ENCODE measurements around the gene COTL1.

The COTL1 gene

GRCh38 chr16:84596161-84596560 lies 21.7 kb downstream of the COTL1 start:
- no peak for DNase-seq (ENCODE audit: low read depth)

GRCh38 chr16:84595052-84595481 lies 22.8 kb downstream of the COTL1 start:
- DNase-seq (ENCODE audit: low read depth): no peak

GRCh38 chr16:84594725-84595038 lies 23.2 kb downstream of the COTL1 start:
- DNase-seq (ENCODE audit: low read depth): no peak

- DNase-seq (ENCODE audit: low read depth): peak; percentile 73
These were observed 23.8 kb downstream of the COTL1 start for GRCh38 chr16:84593825-84594724.

- no peak for DNase-seq (ENCODE audit: low read depth)
These were observed 25.2 kb downstream of the COTL1 start for GRCh38 chr16:84592718-84593117.

GRCh38 chr16:84589975-84590719 lies 27.7 kb downstream of the COTL1 start:
- DNase-seq (ENCODE audit: low read depth): no peak

GRCh38 chr16:84588991-84589390 lies 28.9 kb downstream of the COTL1 start:
- DNase-seq (ENCODE audit: low read depth): no peak

GRCh38 chr16:84585886-84586285 lies 32.0 kb downstream of the COTL1 start:
- DNase-seq (ENCODE audit: low read depth): peak; percentile 36

GRCh38 chr16:84585467-84585866 lies 32.4 kb downstream of the COTL1 start:
- DNase-seq (ENCODE audit: low read depth): no peak

GRCh38 chr16:84584678-84585077 lies 33.2 kb downstream of the COTL1 start:
- DNase-seq (ENCODE audit: low read depth): no peak

- DNase-seq (ENCODE audit: low read depth): no peak
These were observed 33.9 kb downstream of the COTL1 start for GRCh38 chr16:84583995-84584394.

GRCh38 chr16:84582958-84583516 lies 34.8 kb downstream of the COTL1 start:
- peak; percentile 85 for DNase-seq (ENCODE audit: low read depth)

- DNase-seq (ENCODE audit: low read depth): no peak
These were observed 36.7 kb downstream of the COTL1 start for GRCh38 chr16:84581158-84581557.

GRCh38 chr16:84579936-84580335 lies 37.9 kb downstream of the COTL1 start:
- no peak for DNase-seq (ENCODE audit: low read depth)

- DNase-seq (ENCODE audit: low read depth): no peak
These were observed 39.2 kb downstream of the COTL1 start for GRCh38 chr16:84578538-84579126.

GRCh38 chr16:84577034-84577803 lies 40.7 kb downstream of the COTL1 start:
- DNase-seq (ENCODE audit: low read depth): no peak

GRCh38 chr16:84575914-84576313 lies 42.0 kb downstream of the COTL1 start:
- DNase-seq (ENCODE audit: low read depth): no peak

GRCh38 chr16:84574191-84574590 lies 43.7 kb downstream of the COTL1 start:
- no peak for DNase-seq (ENCODE audit: low read depth)

- DNase-seq (ENCODE audit: low read depth): no peak
These were observed 45.8 kb downstream of the COTL1 start for GRCh38 chr16:84572096-84572495.

GRCh38 chr16:84571506-84571905 lies 46.4 kb downstream of the COTL1 start:
- DNase-seq (ENCODE audit: low read depth): no peak

- DNase-seq (ENCODE audit: low read depth): no peak
These were observed 47.0 kb downstream of the COTL1 start for GRCh38 chr16:84570739-84571403.
